Endothelial cell of umbilical vein (primary cell): ENCODE data around the gene TEDC2. TPM values are rescaled to one million over a fixed set of nuclear protein-coding genes. Genes with fewer than 3 reads are reported as not detected.

Experiments
- BruUV-seq: library from RNA; stranded (reverse); fragments of 400-500 nt; replicated peaks from 2 replicates; lab custom pipeline; 2021; lab: Mats Ljungman, UMichigan
- CTCF ChIA-PET: fragments of 300-600, 350-600 bp; sonication (Branson Sonifier 250); formaldehyde crosslinking; loops from one replicate; lab custom pipeline; 2021; ENCODE audit warnings: antibody characterized with exemption, inconsistent platforms; lab: Charles Lee
- POLR2A ChIA-PET: fragments of 300-600, 350-600 bp; sonication (Branson Sonifier 250); formaldehyde crosslinking; loops from one replicate; lab custom pipeline; 2021; ENCODE audit warnings: antibody characterized with exemption, inconsistent platforms; lab: Charles Lee
- DNase-seq: peaks from one replicate; pipeline ENCODE4 v3.0.0-alpha.2; 2011; ENCODE audit warnings: low read depth, low spot score
- FAIRE-seq: peaks from 2 replicates; lab custom pipeline; 2011; peaks lifted over from hg19 to GRCh38; lab: Jason Lieb, UNC
- H2AFZ ChIP-seq: 2 replicates; pipeline ENCODE4 v1.6.0; 2012; ENCODE audit warnings: low read depth, low read length, control low read depth, inconsistent platforms
- H3K27ac ChIP-seq: 2 replicates; pipeline ENCODE4 v1.5.1; 2011; ENCODE audit warnings: low read depth, mild to moderate bottlenecking, control low read depth, low read length, moderate library complexity; ENCODE audit not compliant: insufficient read depth
- H3K27me3 ChIP-seq, 2 experiments: 2 replicates each; pipeline versions ENCODE4 v1.6.0 to v1.6.1; 2011; ENCODE audit warnings: low read length in 2 of 2, mixed read lengths in 1 of 2; ENCODE audit not compliant: control insufficient read depth in 2 of 2, insufficient read depth in 2 of 2
- H3K36me3 ChIP-seq, 2 experiments: 2 replicates in 1 of 2; 3 replicates in 1 of 2; pipeline ENCODE4 v1.5.1; 2011; ENCODE audit warnings: low read length in 2 of 2, mild to moderate bottlenecking in 1 of 2, moderate library complexity in 1 of 2; ENCODE audit not compliant: control insufficient read depth in 2 of 2, insufficient read depth in 2 of 2; ENCODE audit errors: extremely low read depth in 1 of 2
- H3K4me1 ChIP-seq: 3 replicates; pipeline ENCODE4 v1.5.1; 2011; ENCODE audit warnings: mild to moderate bottlenecking, low read length; ENCODE audit not compliant: control insufficient read depth, insufficient read depth; ENCODE audit errors: extremely low read depth
- H3K4me2 ChIP-seq: 2 replicates; pipeline ENCODE4 v1.6.1; 2011; ENCODE audit warnings: low read length, control low read depth, mixed read lengths; ENCODE audit not compliant: insufficient read depth
- H3K4me3 ChIP-seq, 3 experiments: fragments of 200-600 bp in 1 of 3; sonication (generic), shearing (Covaris generic) in 1 of 3; replicated peaks in 1 of 3; 2 replicates each; pipeline ENCODE4 v1.5.1; 2011 to 2016; ENCODE audit warnings: control low read depth in 3 of 3, low read length in 3 of 3, mild to moderate bottlenecking in 2 of 3, inconsistent platforms in 1 of 3, low read depth in 1 of 3, moderate library complexity in 1 of 3; ENCODE audit not compliant: insufficient read depth in 1 of 3
- H3K79me2 ChIP-seq: 2 replicates; pipeline ENCODE4 v1.6.0; 2012; ENCODE audit warnings: low read length, inconsistent platforms; ENCODE audit not compliant: control insufficient read depth, insufficient read depth
- H3K9ac ChIP-seq: replicated peaks from 2 replicates; pipeline ENCODE3; 2011; ENCODE audit warnings: low read length, control low read depth; ENCODE audit not compliant: insufficient read depth; ENCODE audit errors: extremely low read depth
- H3K9me1 ChIP-seq: replicated peaks from 3 replicates; pipeline ENCODE4 v1.6.0; 2011; ENCODE audit warnings: mild to moderate bottlenecking, low read length; ENCODE audit not compliant: control insufficient read depth, insufficient read depth; ENCODE audit errors: extremely low read depth
- H3K9me3 ChIP-seq: replicated peaks from 2 replicates; pipeline ENCODE4 v1.5.1; 2012; ENCODE audit warnings: low read length, inconsistent platforms; ENCODE audit not compliant: control insufficient read depth, insufficient read depth
- H4K20me1 ChIP-seq: replicated peaks from 2 replicates; pipeline ENCODE3; 2011; ENCODE audit warnings: mild to moderate bottlenecking, low read length; ENCODE audit not compliant: control insufficient read depth, insufficient read depth; ENCODE audit errors: extremely low read depth
- CTCF ChIP-seq, 2 donors: IDR thresholded peaks; 1 replicate in 1 of 2; 2 replicates in 1 of 2; pipeline ENCODE4 v1.5.1; 2011; ENCODE audit warnings: low read length in 2 of 2, mild to moderate bottlenecking in 2 of 2, moderate library complexity in 2 of 2, control low read depth in 1 of 2, inconsistent platforms in 1 of 2, low read depth in 1 of 2; ENCODE audit not compliant: insufficient read depth in 1 of 2; ENCODE audit errors: extremely low read depth in 1 of 2
- EZH2 ChIP-seq: IDR thresholded peaks from 2 replicates; pipeline ENCODE4 v1.6.1; 2012; ENCODE audit warnings: borderline replicate concordance, low read depth, mild to moderate bottlenecking, moderate library complexity, low read length, inconsistent platforms; ENCODE audit not compliant: severe bottlenecking
- FOS ChIP-seq: IDR thresholded peaks from 2 replicates; pipeline ENCODE4 v1.6.1; 2011; ENCODE audit warnings: mild to moderate bottlenecking, low read length, moderate library complexity, borderline replicate concordance; ENCODE audit not compliant: insufficient read depth
- GATA2 ChIP-seq: IDR thresholded peaks from 2 replicates; pipeline ENCODE4 v1.7.0; 2011; ENCODE audit warnings: low read depth, mild to moderate bottlenecking, moderate library complexity, mixed read lengths, low read length; ENCODE audit not compliant: insufficient read length, insufficient read depth
- JUN ChIP-seq: IDR thresholded peaks from 2 replicates; pipeline ENCODE4 v1.6.1; 2011; ENCODE audit warnings: borderline replicate concordance, low read depth; ENCODE audit not compliant: insufficient read length, insufficient read depth
- MAX ChIP-seq: IDR thresholded peaks from 2 replicates; pipeline ENCODE4 v1.6.1; 2011; ENCODE audit not compliant: insufficient read depth, insufficient read length
- POLR2A ChIP-seq: IDR thresholded peaks from 2 replicates; pipeline ENCODE4 v1.6.1; 2012; ENCODE audit warnings: low read depth, mild to moderate bottlenecking, control low read depth, low read length
- POLR2AphosphoS5 ChIP-seq: IDR thresholded peaks from 2 replicates; pipeline ENCODE4 v1.6.1; 2012; ENCODE audit warnings: low read depth, mild to moderate bottlenecking, control low read depth, low read length, moderate library complexity; ENCODE audit not compliant: insufficient read depth
- dilution Hi-C: fragments of 300-500 bp; cut with MboI; formaldehyde crosslinking; loops from one replicate; pipeline ENCODE4 v1.15.0; 2019; ENCODE audit warnings: low sequenced_read_pairs; ENCODE audit not compliant: extremely low pct_ligation_motif_present
- intact Hi-C: fragments of 100-400 bp; cut with micrococcal nuclease; formaldehyde crosslinking; loops from one replicate; pipeline ENCODE4 v1.10.0; 2022
- polyA plus RNA-seq, 4 experiments: library from polyadenylated mRNA; depleted of rRNA in 3 of 4; stranded (reverse) in 3 of 4; unstranded in 1 of 4; fragments of >200 nt; gene quantifications; 2 replicates each; pipeline versions ENCODE4 v1.2.1 to v1.2.3, GENCODE V29; 2011 to 2012; ENCODE audit warnings: missing spikeins in 1 of 4
- total RNA-seq: library from RNA; stranded (reverse); gene quantifications from 2 replicates; pipeline ENCODE4 v1.2.3, GENCODE V29; 2021

TEDC2 gene
- total and polyA plus RNA-seq, 2 donors (not counting 3 experiments of a cell fraction or from before 2014, with no cell fraction given) = 7.6 to 12.7 TPM

GRCh38 chr16:2425008-2425518 is 34.8 kb upstream of the TEDC2 start:
- CTCF ChIA-PET = no interaction called here
- no peak for FAIRE-seq
- no peak overlapping the region for H3K27ac ChIP-seq

More at GRCh38 chr16:2425008-2425518, 34.8 kb upstream of the TEDC2 start:
- no TSS peak for BruUV-seq
- Histone ChIP-seq H3K27me3 (peaks cover 3 to 5% of the 10 kb centered on the region in 2 experiments), H3K4me3 (no peak overlapping the region), H4K20me1 (no peaks in the 10 kb centered on the region), H3K4me2 (no peak overlapping the region), H3K36me3 (no peaks in the 10 kb centered on the region), H3K9ac (no peak overlapping the region), H3K9me1 (no peaks in the 10 kb centered on the region), H3K79me2 (peaks cover 8% of the 10 kb centered on the region), H3K4me1 (peaks cover 10% of the 10 kb centered on the region), H2AFZ (no peak overlapping the region), H3K9me3 (no peaks in the 10 kb centered on the region)
- dilution Hi-C loops (no loop called here), intact Hi-C loops (loop anchor here (10.0 kb wide), 1 partner anchor 130 kb away; no protein-coding TSS in a partner anchor)
- DNase-seq = no peak
- POLR2A ChIA-PET = no interaction called here
- TF ChIP-seq FOS (no peak), POLR2AphosphoS5 (no peak), JUN (no peak), EZH2 (no peak), GATA2 (no peak), MAX (no peak), POLR2A (no peak), CTCF (IDR thresholded peaks at IDR 0.05; ENCODE audit: extremely low read depth in 1 of 2, insufficient read depth in 1 of 2, low read depth in 1 of 2, low read length in 2 of 2) (no peak)
